HG03095 (cell line): Measurements from ENCODE around the gene COL26A1.
"Not testable (repeated sequence)": the region's sequence is repeated elsewhere in the genome, so short reads cannot be mapped to it uniquely, and the experiment has no call there.

Experiments used
- ATAC-seq: cut with Tn5 transposase; IDR thresholded peaks from one replicate; pipeline ENCODE4 v1.9.1; 2021; ENCODE audit warnings: moderate library complexity; ENCODE audit not compliant: unreplicated experiment

The COL26A1 gene

GRCh38 chr7:101547022-101547915, 184.6 kb downstream of the COL26A1 start:
- ATAC-seq, result no peak

- no peak for ATAC-seq
These were observed 185.4 kb downstream of the COL26A1 start for GRCh38 chr7:101547916-101548661.

GRCh38 chr7:101549734-101550133, 187.1 kb downstream of the COL26A1 start:
- ATAC-seq, result no peak

- ATAC-seq, result no peak
These were observed 188.2 kb downstream of the COL26A1 start for GRCh38 chr7:101550641-101551541.

GRCh38 chr7:101553018-101553770, 190.5 kb downstream of the COL26A1 start:
- no peak for ATAC-seq

GRCh38 chr7:101553771-101554445, 191.2 kb downstream of the COL26A1 start:
- no peak for ATAC-seq

GRCh38 chr7:101554584-101555268, 192.1 kb downstream of the COL26A1 start:
- no peak for ATAC-seq

GRCh38 chr7:101555269-101555920, 192.7 kb downstream of the COL26A1 start:
- ATAC-seq, result no peak

GRCh38 chr7:101555921-101556275, 193.2 kb downstream of the COL26A1 start:
- ATAC-seq, result no peak

- no peak for ATAC-seq
These were observed 193.8 kb downstream of the COL26A1 start for GRCh38 chr7:101556453-101556968.

GRCh38 chr7:101557421-101557820, 194.7 kb downstream of the COL26A1 start:
- no peak for ATAC-seq

- ATAC-seq, result no peak
These were observed 195.5 kb downstream of the COL26A1 start for GRCh38 chr7:101557978-101558741.

GRCh38 chr7:101558742-101559325, 196.2 kb downstream of the COL26A1 start:
- ATAC-seq, result no peak

- ATAC-seq, result no peak
These were observed 196.9 kb downstream of the COL26A1 start for GRCh38 chr7:101559586-101559985.

- ATAC-seq, result not testable (repeated sequence)
These were observed 197.3 kb downstream of the COL26A1 start for GRCh38 chr7:101560021-101560420.

GRCh38 chr7:101560856-101561255, 198.2 kb downstream of the COL26A1 start:
- no peak for ATAC-seq

GRCh38 chr7:101561293-101561692, 198.6 kb downstream of the COL26A1 start:
- not testable (repeated sequence) for ATAC-seq
